Stimulated activated CD8-positive, alpha-beta memory T cell treated with anti-CD3 and anti-CD28 coated beads, Interleukin-15, amount 100 ng/mL, for 1 hour (primary cell): Measurements from ENCODE around the gene TTC8.

ENCODE experiments used
- DNase-seq: peaks from one replicate; pipeline ENCODE4 v3.0.0-alpha.2; 2020; ENCODE audit warnings: low read depth

Gene TTC8

DNA sequence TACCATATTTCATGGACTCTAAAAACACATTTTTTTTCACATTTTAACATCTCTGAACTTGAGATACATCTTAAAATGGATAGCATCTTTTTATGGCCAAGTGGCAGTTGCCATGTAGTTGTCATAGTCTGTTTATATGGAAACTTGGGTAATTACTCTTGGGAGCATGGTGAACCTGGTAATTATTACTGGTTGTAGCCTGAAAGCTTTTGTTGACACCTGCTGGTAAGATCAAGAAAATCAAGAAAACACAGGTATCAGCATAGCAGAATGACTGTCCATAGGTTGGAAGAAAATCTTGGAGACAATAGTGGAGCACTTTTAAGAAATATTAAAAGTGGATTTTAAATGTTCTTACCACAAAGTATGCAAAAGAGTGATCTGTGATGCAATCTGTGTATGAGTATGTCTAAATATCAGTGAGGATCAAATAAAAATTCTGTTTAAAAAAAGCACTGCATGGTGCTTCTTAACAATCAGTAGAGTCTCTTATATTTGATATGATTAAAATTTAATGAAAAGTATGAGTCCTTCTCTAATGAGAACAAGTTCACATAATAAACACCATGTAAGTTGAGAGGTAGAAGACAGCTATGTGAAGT lies 44.2 kb downstream of the TTC8 start:
- no peak for DNase-seq

DNA sequence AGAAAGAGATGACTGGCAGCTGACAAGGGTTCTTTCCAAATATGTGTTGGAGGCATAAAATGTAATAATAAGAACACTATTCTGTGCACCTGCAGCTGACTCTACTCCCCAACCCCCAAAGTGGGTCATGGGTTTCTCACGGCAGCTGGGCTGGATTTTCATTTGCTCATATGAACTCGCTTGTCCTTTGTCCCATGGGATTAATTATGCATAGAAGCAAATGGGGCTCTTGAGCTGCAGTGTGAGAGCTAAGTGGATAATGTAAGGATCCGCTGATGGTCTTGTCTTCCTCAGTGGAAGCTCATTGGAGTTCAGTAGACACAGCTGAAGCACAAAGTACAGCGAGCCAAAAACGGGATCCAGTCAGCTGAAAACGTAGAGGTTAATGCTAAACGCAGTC lies 46.3 kb downstream of the TTC8 start:
- no peak for DNase-seq

- no peak for DNase-seq
These were observed 47.0 kb downstream of the TTC8 start for GRCh38 chr14:88871429-88871828.

GRCh38 chr14:88872976-88873375 lies 48.5 kb downstream of the TTC8 start:
- no peak for DNase-seq

DNA sequence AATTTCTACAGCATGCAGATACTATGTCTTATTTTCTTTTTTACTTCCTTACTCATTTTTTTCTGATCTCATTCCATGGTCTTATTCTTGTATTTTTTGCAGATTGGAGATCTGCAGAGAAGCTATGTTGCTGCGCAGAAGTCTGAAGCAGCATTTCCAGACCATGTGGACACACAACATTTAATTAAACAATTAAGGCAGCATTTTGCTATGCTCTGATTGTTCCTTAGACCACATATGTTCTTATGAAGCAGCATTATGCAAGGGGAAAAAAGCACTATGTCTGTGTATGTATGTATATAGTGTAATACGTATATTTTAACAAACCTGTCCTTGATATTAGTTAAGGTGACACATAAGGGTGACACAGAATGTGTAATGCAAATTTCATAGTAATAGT lies 52.7 kb downstream of the TTC8 start:
- DNase-seq = no peak

DNA sequence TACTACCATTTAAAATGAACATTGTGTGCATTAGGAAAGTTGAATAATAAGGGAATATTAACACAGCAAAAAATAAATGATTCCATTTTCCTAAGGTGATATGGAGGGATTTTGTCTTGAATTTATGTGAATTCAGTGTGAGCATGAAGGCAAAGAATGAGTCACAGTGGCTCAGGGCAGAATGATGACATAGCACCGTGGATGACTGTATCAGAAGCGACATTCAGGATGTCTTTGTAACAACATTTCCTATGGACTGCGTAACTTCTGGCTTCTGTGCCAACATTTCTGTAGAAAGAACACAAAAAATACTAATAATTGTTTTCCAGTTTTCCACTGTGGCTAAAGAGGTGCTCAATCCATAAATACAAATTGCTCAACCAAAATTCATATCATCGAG lies 54.6 kb downstream of the TTC8 start:
- DNase-seq = no peak

DNA sequence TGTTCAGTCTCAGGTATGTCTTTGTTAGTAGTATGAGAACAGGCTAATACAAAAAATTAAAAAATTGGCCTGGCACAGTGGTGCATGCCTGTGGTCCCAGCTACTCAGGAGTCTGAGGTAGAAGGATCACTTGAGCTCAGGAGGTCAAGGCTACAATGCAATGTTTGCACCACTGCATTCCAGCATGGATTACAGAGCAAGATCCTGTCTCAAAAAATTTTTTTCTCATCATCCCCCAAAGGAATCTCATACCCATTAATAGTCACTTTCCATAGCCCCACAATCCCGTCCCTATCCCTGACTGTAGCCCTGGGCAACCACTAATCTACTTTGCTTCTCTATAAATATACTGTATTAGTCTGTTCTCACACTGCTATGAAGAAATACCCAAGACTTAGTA lies 57.8 kb downstream of the TTC8 start:
- no peak for DNase-seq

GRCh38 chr14:88895116-88895515 lies 70.7 kb downstream of the TTC8 start:
- no peak for DNase-seq

DNA sequence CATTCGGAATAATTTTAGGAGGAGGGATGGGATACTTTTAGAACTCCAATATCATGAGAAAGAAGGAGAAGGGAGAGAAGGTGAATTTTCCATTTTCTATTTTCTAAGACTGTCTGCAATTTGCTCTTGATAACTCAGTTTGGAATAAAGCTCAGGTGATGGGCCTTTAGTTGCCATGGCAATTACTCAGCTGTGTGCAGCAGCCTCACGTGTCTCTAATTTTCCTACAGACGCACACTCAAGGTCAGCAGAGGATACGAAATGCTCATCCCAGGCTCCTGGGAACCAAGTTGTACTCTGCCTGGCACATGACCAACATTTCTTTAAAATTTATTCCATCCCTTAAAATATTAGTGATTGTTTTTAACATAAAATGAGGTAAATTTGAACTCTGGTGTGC lies 76.7 kb downstream of the TTC8 start:
- no peak for DNase-seq

DNA sequence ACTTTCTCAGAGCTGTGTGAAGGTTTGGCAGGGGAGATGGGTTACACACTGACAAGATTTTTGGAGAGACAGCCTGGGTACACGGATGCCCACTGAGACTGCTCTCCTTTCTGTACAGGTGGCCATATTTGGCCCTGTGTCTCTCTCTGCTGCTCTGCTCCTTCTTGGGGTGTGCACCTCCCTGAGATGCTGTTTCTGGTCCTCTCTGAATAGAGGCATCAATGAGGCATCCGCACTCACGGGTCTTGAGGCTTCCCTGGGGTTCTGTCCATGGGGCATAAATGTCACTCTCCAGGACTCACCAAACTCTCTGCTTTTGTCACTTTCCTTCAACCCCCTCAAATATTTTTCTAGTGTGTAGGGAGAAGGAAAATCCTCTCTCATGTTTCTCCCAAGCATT lies 77.5 kb downstream of the TTC8 start:
- DNase-seq = no peak

DNA sequence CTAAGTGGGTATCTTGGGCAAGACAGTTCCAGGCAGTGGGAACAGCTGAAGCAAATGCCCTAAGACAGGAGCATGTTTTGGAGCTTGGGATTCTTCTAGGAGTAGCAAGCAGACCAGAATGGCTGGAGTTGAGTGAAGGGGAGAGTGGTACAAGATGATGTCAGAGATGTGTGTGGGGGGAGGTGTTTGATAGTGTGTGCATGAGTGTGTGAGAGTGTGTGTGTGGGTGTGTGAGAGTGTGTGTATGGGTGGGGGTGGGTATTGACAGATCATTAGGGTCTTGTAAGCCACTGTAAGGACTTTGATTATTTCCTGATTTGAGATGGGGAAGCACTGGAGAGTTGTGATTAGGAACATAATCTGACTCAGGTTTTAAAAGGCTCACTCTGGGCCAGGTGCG lies 78.4 kb downstream of the TTC8 start:
- no peak for DNase-seq

GRCh38 chr14:88904206-88904647 lies 79.8 kb downstream of the TTC8 start:
- DNase-seq = no peak

DNA sequence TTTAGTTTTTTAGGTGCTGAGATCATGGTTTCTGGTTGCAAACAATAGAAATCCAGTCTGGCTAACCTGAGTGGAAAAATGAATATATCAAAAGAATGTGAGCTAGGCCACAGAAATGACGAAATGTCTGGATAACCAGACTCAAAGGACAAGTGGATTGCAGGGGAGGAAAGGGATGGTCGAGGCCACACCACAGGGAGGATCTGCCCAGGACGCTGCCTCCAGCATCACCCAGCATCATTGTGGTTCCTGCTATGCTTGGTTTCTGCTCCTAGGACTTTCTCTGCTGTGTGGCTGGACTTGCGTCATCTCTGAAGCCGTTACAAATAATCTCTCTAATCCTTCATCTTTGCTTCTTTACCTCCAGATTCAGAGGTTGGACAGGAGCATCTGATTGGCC lies 80.4 kb downstream of the TTC8 start:
- DNase-seq = no peak

DNA sequence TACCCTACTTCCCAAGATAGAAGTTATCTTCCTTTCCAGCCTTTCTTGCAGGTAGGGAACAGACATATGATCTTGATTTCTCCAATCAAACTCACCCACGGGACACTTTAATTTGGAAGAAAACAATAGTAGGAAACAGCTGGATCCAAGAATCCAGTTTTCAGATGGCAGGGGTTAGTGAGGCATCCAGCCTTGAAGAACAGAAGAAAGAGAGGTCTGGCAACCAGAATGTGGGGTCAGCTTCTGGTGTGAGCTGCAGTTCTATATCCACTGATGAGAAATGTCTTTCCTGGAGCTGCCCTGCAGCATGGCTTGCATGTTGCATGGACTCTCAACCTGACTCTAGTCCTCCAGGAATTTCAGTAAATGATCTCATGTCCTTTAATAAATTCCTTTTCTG lies 83.8 kb downstream of the TTC8 start:
- no peak for DNase-seq

GRCh38 chr14:88910386-88910785 lies 85.9 kb downstream of the TTC8 start:
- DNase-seq = no peak

- DNase-seq = no peak
These were observed 87.4 kb downstream of the TTC8 start for GRCh38 chr14:88911809-88912208.

GRCh38 chr14:88914956-88915355 lies 90.5 kb downstream of the TTC8 start:
- no peak for DNase-seq

DNA sequence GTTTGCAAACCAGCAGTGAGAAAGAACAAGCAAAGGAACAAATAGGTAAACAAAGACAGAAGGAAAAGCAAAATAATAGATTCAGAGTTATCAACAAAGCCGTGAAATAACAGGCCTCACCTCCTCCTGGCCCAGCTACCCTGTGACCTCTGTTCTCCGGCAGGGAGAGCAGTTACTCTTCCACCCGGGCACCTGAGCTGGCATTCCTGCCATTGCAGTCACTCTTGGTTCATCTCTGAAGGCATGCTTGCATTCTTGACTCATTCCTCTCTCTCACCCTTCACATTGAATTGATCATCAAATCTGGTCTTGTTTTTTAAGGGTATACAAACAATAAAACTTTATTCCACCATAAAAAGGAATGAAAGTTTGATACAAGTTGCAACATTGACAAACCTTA lies 95.1 kb downstream of the TTC8 start:
- DNase-seq = no peak
